DOHH2 (cell line): ENCODE measurements around the gene TUBB1.

Experiments
- H3F3A ChIP-seq: fragments of 200-600 bp; sonication (generic), shearing (Covaris generic); 2 replicates; pipeline ENCODE4 v1.6.0; 2016; ENCODE audit warnings: antibody characterized with exemption, mild to moderate bottlenecking; ENCODE audit not compliant: control insufficient read depth, insufficient read depth
- H3K27ac ChIP-seq: fragments of 200-600 bp; sonication (generic); 2 replicates; pipeline ENCODE4 v1.5.1; 2014; ENCODE audit warnings: low read depth, mild to moderate bottlenecking, low read length, moderate library complexity
- H3K27me3 ChIP-seq: fragments of 200-600 bp; sonication (generic); 2 replicates; pipeline ENCODE4 v1.6.1; 2014; ENCODE audit warnings: mild to moderate bottlenecking, low read length, mixed read lengths; ENCODE audit not compliant: control insufficient read depth
- H3K36me3 ChIP-seq: fragments of 200-600 bp; sonication (generic); 2 replicates; pipeline ENCODE4 v1.6.1; 2014; ENCODE audit warnings: mild to moderate bottlenecking, low read length, moderate library complexity, mixed read lengths; ENCODE audit not compliant: control insufficient read depth
- H3K4me1 ChIP-seq: fragments of 200-600 bp; sonication (generic); 2 replicates; pipeline ENCODE4 v1.6.1; 2014; ENCODE audit warnings: mild to moderate bottlenecking, low read length, mixed read lengths; ENCODE audit not compliant: control insufficient read depth
- H3K4me2 ChIP-seq: fragments of 200-600 bp; sonication (generic); 2 replicates; pipeline ENCODE4 v1.6.0; 2014; ENCODE audit warnings: mild to moderate bottlenecking, low read length, moderate library complexity
- H3K4me3 ChIP-seq: fragments of 200-600 bp; sonication (generic); 2 replicates; pipeline ENCODE4 v1.5.1; 2014; ENCODE audit warnings: mild to moderate bottlenecking, low read length, mixed read lengths
- H3K79me2 ChIP-seq: fragments of 200-600 bp; sonication (generic); 2 replicates; pipeline ENCODE4 v1.6.1; 2014; ENCODE audit warnings: mild to moderate bottlenecking, low read length, mixed read lengths; ENCODE audit not compliant: control insufficient read depth
- H3K9me2 ChIP-seq: fragments of 200-600 bp; sonication (generic); replicated peaks from 2 replicates; pipeline ENCODE4 v1.6.1; 2014; ENCODE audit warnings: mild to moderate bottlenecking, low read length, mixed read lengths; ENCODE audit not compliant: control insufficient read depth
- H3K9me3 ChIP-seq: fragments of 200-600 bp; sonication (generic); 2 replicates; pipeline ENCODE4 v1.6.1; 2014; ENCODE audit warnings: antibody characterized with exemption, low read length, mixed read lengths; ENCODE audit not compliant: control insufficient read depth, insufficient read depth
- H4K20me1 ChIP-seq: fragments of 200-600 bp; sonication (generic); 2 replicates; pipeline ENCODE4 v1.6.0; 2014; ENCODE audit warnings: low read depth, mild to moderate bottlenecking, antibody characterized with exemption, low read length, moderate library complexity; ENCODE audit not compliant: control insufficient read depth, insufficient read depth
- CTCF ChIP-seq: fragments of 200-600 bp; sonication (generic); IDR thresholded peaks from one replicate; pipeline ENCODE4 v1.5.1; 2014; ENCODE audit warnings: antibody characterized with exemption, mild to moderate bottlenecking, low read depth, low read length; ENCODE audit not compliant: poor library complexity, severe bottlenecking
- EZH2phosphoT487 ChIP-seq: fragments of 200-600 bp; sonication (generic); IDR thresholded peaks from 2 replicates; pipeline ENCODE4 v1.6.1; 2017; ENCODE audit warnings: borderline replicate concordance, mild to moderate bottlenecking, antibody characterized with exemption, low read length, moderate library complexity, mixed read lengths

Gene TUBB1

GRCh38 chr20:59025511-59025910 is 6.3 kb downstream of the TUBB1 start:
- Histone ChIP-seq H3F3A (peaks cover 11% of the 10 kb centered on the region; the same call in 1 of the 2 replicates), H3K4me2 (no peak overlapping the region), H3K27me3 (no peaks in the 10 kb centered on the region), H3K79me2 (peaks cover 50% of the 10 kb centered on the region), H3K27ac (no peak overlapping the region), H3K36me3 (peaks cover 82% of the 10 kb centered on the region), H3K9me2 (no peaks in the 10 kb centered on the region), H3K9me3 (no peaks in the 10 kb centered on the region), H3K4me3 (no peak overlapping the region), H3K4me1 (peaks cover 22% of the 10 kb centered on the region), H4K20me1 (peaks cover 23% of the 10 kb centered on the region; the same call in 1 of the 2 replicates)
- TF ChIP-seq CTCF, result no peak
- TF ChIP-seq EZH2phosphoT487, result no peak

GRCh38 chr20:59026904-59027740 is 7.9 kb downstream of the TUBB1 start:
- H3K4me3 ChIP-seq, result no peak overlapping the region
- peaks cover 66% of the 10 kb centered on the region for H3K79me2 ChIP-seq
- H3K4me1 ChIP-seq, result peaks cover 32% of the 10 kb centered on the region
- no peaks in the 10 kb centered on the region for H3K9me2 ChIP-seq
- H3K27ac ChIP-seq, result no peak overlapping the region
- TF ChIP-seq EZH2phosphoT487 (no peak), CTCF (no peak)
- H3K27me3 ChIP-seq, result no peaks in the 10 kb centered on the region
- H3K4me2 ChIP-seq, result no peak overlapping the region
- H3K9me3 ChIP-seq, result no peaks in the 10 kb centered on the region
- peaks cover 32% of the 10 kb centered on the region for H4K20me1 ChIP-seq
- peaks cover 10% of the 10 kb centered on the region for H3F3A ChIP-seq
- peaks cover 98% of the 10 kb centered on the region for H3K36me3 ChIP-seq

GRCh38 chr20:59027741-59028320 is 8.6 kb downstream of the TUBB1 start:
- Histone ChIP-seq H3K4me3 (no peak overlapping the region), H3F3A (peaks cover 9% of the 10 kb centered on the region), H3K27ac (no peak overlapping the region), H3K9me3 (no peaks in the 10 kb centered on the region), H3K4me1 (peaks cover 36% of the 10 kb centered on the region), H3K79me2 (peaks cover 69% of the 10 kb centered on the region), H3K4me2 (no peak overlapping the region), H3K9me2 (no peaks in the 10 kb centered on the region), H3K36me3 (peaks cover 91% of the 10 kb centered on the region), H3K27me3 (no peaks in the 10 kb centered on the region), H4K20me1 (peaks cover 32% of the 10 kb centered on the region)
- TF ChIP-seq EZH2phosphoT487 (no peak), CTCF (no peak)
